ENCODE measurements around the gene RCBTB2.
A peak's percentile ranks its signal among the peaks of the same experiment; 100 is the strongest.
"Not testable (repeated sequence)": the region's sequence is repeated elsewhere in the genome, so short reads cannot be mapped to it uniquely, and the experiment has no call there.

Gene RCBTB2

GRCh38 chr13:48580896-48581295, 48.0 kb upstream of the RCBTB2 start (continued):
- no peak for TF ChIP-seq ZBTB11 (tag by site-specific recombination; conservative IDR thresholded peaks at IDR 0.05; ENCODE audit: low read depth)
- no peak for TF ChIP-seq OSR2 (tag by site-specific recombination; IDR thresholded peaks at IDR 0.05)

- Histone ChIP-seq H3K36me3 (ENCODE audit: control insufficient read depth in 2 of 2, insufficient read depth in 1 of 2, low read length in 2 of 2) (no peaks in the 10 kb centered on the region), H3K4me3 (ENCODE audit: low read depth, low read length) (no peak overlapping the region), H3K27ac (ENCODE audit: extremely low read depth, low read depth, low read length) (no peak overlapping the region), H3K9me3 (ENCODE audit: control insufficient read depth, insufficient read depth, low read depth, low read length) (no peaks in the 10 kb centered on the region), H3K4me1 (ENCODE audit: control insufficient read depth, insufficient read depth, low read length) (no peaks in the 10 kb centered on the region)
- ChIA-PET CTCF (interaction anchor here (0.6 to 3.2 kb wide), 22 partner anchors 10 to 747 kb away, joined by 3 to 30 read pairs (median 4); partner anchors contain the start of gene NUDT15), POLR2A (interaction anchor here (0.9 kb wide), 1 partner anchor 542 kb away, joined by 4 read pairs; no protein-coding TSS in a partner anchor)
- TF ChIP-seq REST (tag by site-specific recombination; IDR thresholded peaks at IDR 0.05) (no peak), ZNF362 (tag by site-specific recombination; IDR thresholded peaks at IDR 0.05) (peak; percentile 92; the same call in 1 of the 2 replicates), ZNF239 (tag by site-specific recombination; IDR thresholded peaks at IDR 0.05) (no peak), ZNF654 (tag by site-specific recombination; IDR thresholded peaks at IDR 0.05; ENCODE audit: low read depth) (peak; percentile 68), ZNF660 (tag by site-specific recombination; IDR thresholded peaks at IDR 0.05) (peak; percentile 33; the same call in 1 of the 2 replicates), ZNF214 (tag by site-specific recombination; IDR thresholded peaks at IDR 0.05; ENCODE audit: borderline replicate concordance) (no peak), ZBTB48 (tag by site-specific recombination; IDR thresholded peaks at IDR 0.05) (no peak)
Measured at GRCh38 chr13:48580185-48580803, 47.4 kb upstream of the RCBTB2 start.

GRCh38 chr13:48579919-48580180, 47.0 kb upstream of the RCBTB2 start:
- not testable (repeated sequence) for H3K27ac ChIP-seq (ENCODE audit: extremely low read depth, low read depth, low read length); H3K4me3 ChIP-seq (ENCODE audit: low read depth, low read length); H3K36me3 ChIP-seq (ENCODE audit: control insufficient read depth in 2 of 2, insufficient read depth in 1 of 2, low read length in 2 of 2); H3K4me1 ChIP-seq (ENCODE audit: control insufficient read depth, insufficient read depth, low read length); H3K9me3 ChIP-seq (ENCODE audit: control insufficient read depth, insufficient read depth, low read depth, low read length)
- CTCF ChIA-PET = interaction anchor here (0.6 to 3.2 kb wide), 15 partner anchors 12 to 1533 kb away, joined by 3 to 30 read pairs (median 4); partner anchors contain the start of gene NUDT15
- POLR2A ChIA-PET = interaction anchor here (0.9 kb wide), 1 partner anchor 542 kb away, joined by 4 read pairs; no protein-coding TSS in a partner anchor
